Measurements from ENCODE around the gene DLX1.

The DLX1 gene

DNA sequence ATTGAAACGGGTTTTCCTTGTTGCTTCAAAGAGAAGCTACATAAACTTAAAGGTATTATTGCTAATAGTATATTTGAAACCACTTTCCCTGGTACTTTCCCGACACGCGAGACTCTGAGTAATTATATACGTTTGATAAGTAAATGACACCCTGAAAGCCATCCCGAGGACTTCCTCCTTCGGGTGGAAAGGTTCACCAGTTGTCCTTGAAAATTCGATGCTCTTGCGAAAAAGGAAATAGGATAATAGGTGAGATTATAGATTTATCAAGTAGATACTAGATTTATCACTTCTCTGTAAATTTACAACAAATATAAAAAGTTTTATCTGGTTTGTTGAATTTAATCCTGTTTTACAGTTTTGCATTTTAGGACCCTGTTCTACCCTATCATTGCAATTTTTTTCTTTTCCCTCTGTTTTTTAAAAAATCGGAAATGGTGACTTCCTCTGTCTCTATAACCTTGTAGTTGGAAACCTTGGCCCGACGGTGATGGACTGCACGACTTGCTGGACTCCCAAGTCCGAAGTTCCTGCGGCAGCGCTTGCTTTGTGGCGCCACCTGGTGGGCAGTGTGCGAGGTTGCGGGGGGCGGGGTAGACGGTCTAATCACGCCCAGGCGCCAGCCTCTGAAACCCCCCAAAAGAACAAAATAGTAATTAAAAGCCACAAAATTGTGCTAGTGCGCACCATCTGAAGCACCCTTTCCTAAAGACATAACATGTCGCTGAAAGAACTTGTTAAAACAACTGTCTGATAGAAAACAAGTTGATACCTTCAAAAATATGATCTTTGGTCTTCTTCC lies 18.4 kb downstream of the DLX1 start (continued):
- TF ChIP-seq, protein P1, sequence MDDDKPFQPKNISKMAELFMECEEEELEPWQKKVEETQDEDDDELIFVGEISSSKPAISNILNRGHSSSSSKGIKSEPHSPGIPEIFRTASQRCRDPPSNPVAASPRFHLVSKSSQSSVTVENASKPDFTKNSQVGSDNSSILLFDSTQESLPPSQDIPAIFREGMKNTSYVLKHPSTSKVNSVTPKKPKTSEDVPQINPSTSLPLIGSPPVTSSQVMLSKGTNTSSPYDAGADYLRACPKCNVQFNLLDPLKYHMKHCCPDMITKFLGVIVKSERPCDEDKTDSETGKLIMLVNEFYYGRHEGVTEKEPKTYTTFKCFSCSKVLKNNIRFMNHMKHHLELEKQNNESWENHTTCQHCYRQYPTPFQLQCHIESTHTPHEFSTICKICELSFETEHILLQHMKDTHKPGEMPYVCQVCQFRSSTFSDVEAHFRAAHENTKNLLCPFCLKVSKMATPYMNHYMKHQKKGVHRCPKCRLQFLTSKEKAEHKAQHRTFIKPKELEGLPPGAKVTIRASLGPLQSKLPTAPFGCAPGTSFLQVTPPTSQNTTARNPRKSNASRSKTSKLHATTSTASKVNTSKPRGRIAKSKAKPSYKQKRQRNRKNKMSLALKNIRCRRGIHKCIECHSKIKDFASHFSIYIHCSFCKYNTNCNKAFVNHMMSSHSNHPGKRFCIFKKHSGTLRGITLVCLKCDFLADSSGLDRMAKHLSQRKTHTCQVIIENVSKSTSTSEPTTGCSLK (tag by site-specific recombination; IDR thresholded peaks at IDR 0.05) = no peak
- TF ChIP-seq ZNF561 (tag by site-specific recombination; IDR thresholded peaks at IDR 0.05; ENCODE audit: borderline replicate concordance) (no peak), PRDM1 (tag by site-specific recombination; IDR thresholded peaks at IDR 0.05) (peak; percentile 32; the same call in 1 of the 2 replicates), ZNF211 (tag by site-specific recombination; IDR thresholded peaks at IDR 0.05; ENCODE audit: low read depth) (no peak), ZNF324 (tag by site-specific recombination; IDR thresholded peaks at IDR 0.05) (no peak), GFI1B (tag by site-specific recombination; IDR thresholded peaks at IDR 0.05) (no peak), ZNF155 (tag by site-specific recombination; IDR thresholded peaks at IDR 0.05) (no peak), ZNF350 (tag by site-specific recombination; IDR thresholded peaks at IDR 0.05) (no peak), ZNF121 (tag by site-specific recombination; IDR thresholded peaks at IDR 0.05) (no peak), KLF10 (tag by site-specific recombination; IDR thresholded peaks at IDR 0.05) (0 out of 2 replicates have a peak, but pooled peaks have one; percentile 54), ZNF629 (tag by site-specific recombination; IDR thresholded peaks at IDR 0.05) (0 out of 2 replicates have a peak, but pooled peaks have one; percentile 16), ZNF133 (tag by site-specific recombination; IDR thresholded peaks at IDR 0.05) (no peak), ZNF174 (tag by site-specific recombination; IDR thresholded peaks at IDR 0.05) (no peak), ZNF221 (tag by site-specific recombination; IDR thresholded peaks at IDR 0.05; ENCODE audit: borderline replicate concordance) (no peak), ZNF473 (tag by site-specific recombination; IDR thresholded peaks at IDR 0.05) (no peak), ZNF664 (tag by site-specific recombination; IDR thresholded peaks at IDR 0.05) (no peak), ZNF660 (tag by site-specific recombination; IDR thresholded peaks at IDR 0.05) (peak; percentile 77; the same call in 1 of the 2 replicates), ZNF768 (tag by site-specific recombination; IDR thresholded peaks at IDR 0.05) (no peak)
- TF ChIP-seq, protein P2, sequence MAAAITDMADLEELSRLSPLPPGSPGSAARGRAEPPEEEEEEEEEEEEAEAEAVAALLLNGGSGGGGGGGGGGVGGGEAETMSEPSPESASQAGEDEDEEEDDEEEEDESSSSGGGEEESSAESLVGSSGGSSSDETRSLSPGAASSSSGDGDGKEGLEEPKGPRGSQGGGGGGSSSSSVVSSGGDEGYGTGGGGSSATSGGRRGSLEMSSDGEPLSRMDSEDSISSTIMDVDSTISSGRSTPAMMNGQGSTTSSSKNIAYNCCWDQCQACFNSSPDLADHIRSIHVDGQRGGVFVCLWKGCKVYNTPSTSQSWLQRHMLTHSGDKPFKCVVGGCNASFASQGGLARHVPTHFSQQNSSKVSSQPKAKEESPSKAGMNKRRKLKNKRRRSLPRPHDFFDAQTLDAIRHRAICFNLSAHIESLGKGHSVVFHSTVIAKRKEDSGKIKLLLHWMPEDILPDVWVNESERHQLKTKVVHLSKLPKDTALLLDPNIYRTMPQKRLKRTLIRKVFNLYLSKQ (tag by site-specific recombination; IDR thresholded peaks at IDR 0.05; ENCODE audit: borderline replicate concordance) = no peak
- TF ChIP-seq, protein P3, sequence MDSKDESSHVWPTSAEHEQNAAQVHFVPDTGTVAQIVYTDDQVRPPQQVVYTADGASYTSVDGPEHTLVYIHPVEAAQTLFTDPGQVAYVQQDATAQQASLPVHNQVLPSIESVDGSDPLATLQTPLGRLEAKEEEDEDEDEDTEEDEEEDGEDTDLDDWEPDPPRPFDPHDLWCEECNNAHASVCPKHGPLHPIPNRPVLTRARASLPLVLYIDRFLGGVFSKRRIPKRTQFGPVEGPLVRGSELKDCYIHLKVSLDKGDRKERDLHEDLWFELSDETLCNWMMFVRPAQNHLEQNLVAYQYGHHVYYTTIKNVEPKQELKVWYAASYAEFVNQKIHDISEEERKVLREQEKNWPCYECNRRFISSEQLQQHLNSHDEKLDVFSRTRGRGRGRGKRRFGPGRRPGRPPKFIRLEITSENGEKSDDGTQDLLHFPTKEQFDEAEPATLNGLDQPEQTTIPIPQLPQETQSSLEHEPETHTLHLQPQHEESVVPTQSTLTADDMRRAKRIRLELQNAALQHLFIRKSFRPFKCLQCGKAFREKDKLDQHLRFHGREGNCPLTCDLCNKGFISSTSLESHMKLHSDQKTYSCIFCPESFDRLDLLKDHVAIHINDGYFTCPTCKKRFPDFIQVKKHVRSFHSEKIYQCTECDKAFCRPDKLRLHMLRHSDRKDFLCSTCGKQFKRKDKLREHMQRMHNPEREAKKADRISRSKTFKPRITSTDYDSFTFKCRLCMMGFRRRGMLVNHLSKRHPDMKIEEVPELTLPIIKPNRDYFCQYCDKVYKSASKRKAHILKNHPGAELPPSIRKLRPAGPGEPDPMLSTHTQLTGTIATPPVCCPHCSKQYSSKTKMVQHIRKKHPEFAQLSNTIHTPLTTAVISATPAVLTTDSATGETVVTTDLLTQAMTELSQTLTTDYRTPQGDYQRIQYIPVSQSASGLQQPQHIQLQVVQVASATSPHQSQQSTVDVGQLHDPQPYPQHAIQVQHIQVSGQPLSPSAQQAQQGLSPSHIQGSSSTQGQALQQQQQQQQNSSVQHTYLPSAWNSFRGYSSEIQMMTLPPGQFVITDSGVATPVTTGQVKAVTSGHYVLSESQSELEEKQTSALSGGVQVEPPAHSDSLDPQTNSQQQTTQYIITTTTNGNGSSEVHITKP (tag by site-specific recombination; IDR thresholded peaks at IDR 0.05) = peak; percentile 57
- TF ChIP-seq, protein P4, sequence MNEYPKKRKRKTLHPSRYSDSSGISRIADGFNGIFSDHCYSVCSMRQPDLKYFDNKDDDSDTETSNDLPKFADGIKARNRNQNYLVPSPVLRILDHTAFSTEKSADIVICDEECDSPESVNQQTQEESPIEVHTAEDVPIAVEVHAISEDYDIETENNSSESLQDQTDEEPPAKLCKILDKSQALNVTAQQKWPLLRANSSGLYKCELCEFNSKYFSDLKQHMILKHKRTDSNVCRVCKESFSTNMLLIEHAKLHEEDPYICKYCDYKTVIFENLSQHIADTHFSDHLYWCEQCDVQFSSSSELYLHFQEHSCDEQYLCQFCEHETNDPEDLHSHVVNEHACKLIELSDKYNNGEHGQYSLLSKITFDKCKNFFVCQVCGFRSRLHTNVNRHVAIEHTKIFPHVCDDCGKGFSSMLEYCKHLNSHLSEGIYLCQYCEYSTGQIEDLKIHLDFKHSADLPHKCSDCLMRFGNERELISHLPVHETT (tag by site-specific recombination; IDR thresholded peaks at IDR 0.05) = no peak
- TF ChIP-seq, protein P5, sequence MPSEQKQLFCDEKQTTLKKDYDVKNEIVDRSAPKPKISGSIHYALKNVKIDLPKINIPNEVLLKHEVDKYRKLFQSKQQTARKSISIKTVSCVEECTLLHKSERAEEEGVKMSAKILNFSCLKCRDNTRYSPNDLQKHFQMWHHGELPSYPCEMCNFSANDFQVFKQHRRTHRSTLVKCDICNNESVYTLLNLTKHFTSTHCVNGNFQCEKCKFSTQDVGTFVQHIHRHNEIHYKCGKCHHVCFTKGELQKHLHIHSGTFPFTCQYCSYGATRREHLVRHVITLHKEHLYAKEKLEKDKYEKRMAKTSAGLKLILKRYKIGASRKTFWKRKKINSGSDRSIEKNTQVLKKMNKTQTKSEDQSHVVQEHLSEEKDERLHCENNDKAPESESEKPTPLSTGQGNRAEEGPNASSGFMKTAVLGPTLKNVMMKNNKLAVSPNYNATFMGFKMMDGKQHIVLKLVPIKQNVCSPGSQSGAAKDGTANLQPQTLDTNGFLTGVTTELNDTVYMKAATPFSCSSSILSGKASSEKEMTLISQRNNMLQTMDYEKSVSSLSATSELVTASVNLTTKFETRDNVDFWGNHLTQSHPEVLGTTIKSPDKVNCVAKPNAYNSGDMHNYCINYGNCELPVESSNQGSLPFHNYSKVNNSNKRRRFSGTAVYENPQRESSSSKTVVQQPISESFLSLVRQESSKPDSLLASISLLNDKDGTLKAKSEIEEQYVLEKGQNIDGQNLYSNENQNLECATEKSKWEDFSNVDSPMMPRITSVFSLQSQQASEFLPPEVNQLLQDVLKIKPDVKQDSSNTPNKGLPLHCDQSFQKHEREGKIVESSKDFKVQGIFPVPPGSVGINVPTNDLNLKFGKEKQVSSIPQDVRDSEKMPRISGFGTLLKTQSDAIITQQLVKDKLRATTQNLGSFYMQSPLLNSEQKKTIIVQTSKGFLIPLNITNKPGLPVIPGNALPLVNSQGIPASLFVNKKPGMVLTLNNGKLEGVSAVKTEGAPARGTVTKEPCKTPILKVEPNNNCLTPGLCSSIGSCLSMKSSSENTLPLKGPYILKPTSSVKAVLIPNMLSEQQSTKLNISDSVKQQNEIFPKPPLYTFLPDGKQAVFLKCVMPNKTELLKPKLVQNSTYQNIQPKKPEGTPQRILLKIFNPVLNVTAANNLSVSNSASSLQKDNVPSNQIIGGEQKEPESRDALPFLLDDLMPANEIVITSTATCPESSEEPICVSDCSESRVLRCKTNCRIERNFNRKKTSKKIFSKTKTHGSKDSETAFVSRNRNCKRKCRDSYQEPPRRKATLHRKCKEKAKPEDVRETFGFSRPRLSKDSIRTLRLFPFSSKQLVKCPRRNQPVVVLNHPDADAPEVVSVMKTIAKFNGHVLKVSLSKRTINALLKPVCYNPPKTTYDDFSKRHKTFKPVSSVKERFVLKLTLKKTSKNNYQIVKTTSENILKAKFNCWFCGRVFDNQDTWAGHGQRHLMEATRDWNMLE (tag by site-specific recombination; conservative IDR thresholded peaks at IDR 0.05; ENCODE audit: low read depth) = no peak
